IMR-90 (cell line): Measurements from ENCODE around the gene CAMK2D. TPM values are rescaled to one million over a fixed set of nuclear protein-coding genes. Genes with fewer than 3 reads are reported as not detected.
A peak's percentile ranks its signal among the peaks of the same experiment; 100 is the strongest.

ENCODE experiments used
- ATAC-seq: fragments of 200-7000 bp; cut with Tn5 transposase; 2 replicates; pipeline ENCODE4 v1.9.1; 2020; ENCODE audit warnings: low read depth, mild to moderate bottlenecking, moderate library complexity
- BruUV-seq: library from RNA; stranded (reverse); fragments of 400-500 nt; replicated peaks from 2 replicates; lab custom pipeline; 2021; lab: Mats Ljungman, UMichigan
- CTCF ChIA-PET: fragments of 300-600 bp; formaldehyde crosslinking; extraction: SDS; loops from one replicate; lab custom pipeline; 2021; ENCODE audit warnings: antibody characterized with exemption; lab: Yijun Ruan, JAX
- POLR2A ChIA-PET: fragments of 300-600 bp; sonication (Branson Sonifier 250); formaldehyde crosslinking; loops from one replicate; lab custom pipeline; 2022; ENCODE audit warnings: antibody characterized with exemption; ENCODE audit not compliant: unreplicated experiment; lab: Charles Lee
- DNase-seq: peaks from one replicate; pipeline ENCODE4 v3.0.0; 2013
- H2AFZ ChIP-seq: replicated peaks from 2 replicates; pipeline ENCODE3; 2013; ENCODE audit warnings: low read length, mild to moderate bottlenecking; ENCODE audit not compliant: poor library complexity
- H2AK5ac ChIP-seq: 2 replicates; pipeline ENCODE4 v1.6.1; 2013; ENCODE audit warnings: low read depth, low read length, inconsistent platforms
- H2AK9ac ChIP-seq: replicated peaks from 2 replicates; pipeline ENCODE3; 2013; ENCODE audit warnings: mild to moderate bottlenecking, low read depth, low read length, moderate library complexity; ENCODE audit not compliant: poor library complexity
- H2BK120ac ChIP-seq: 2 replicates; pipeline ENCODE4 v1.6.1; 2013; ENCODE audit warnings: low read depth, low read length, inconsistent platforms
- H2BK15ac ChIP-seq: 3 replicates; pipeline ENCODE4 v1.6.1; 2013; ENCODE audit warnings: low read depth, low read length, inconsistent platforms
- H2BK20ac ChIP-seq: 2 replicates; pipeline ENCODE4 v1.6.1; 2013; ENCODE audit warnings: low read depth, mild to moderate bottlenecking, inconsistent platforms, low read length, moderate library complexity
- H2BK5ac ChIP-seq: 2 replicates; pipeline ENCODE4 v1.6.1; 2013; ENCODE audit warnings: mild to moderate bottlenecking, low read depth, low read length, inconsistent platforms; ENCODE audit not compliant: poor library complexity, severe bottlenecking
- H3K14ac ChIP-seq: replicated peaks from 2 replicates; pipeline ENCODE4 v1.6.1; 2013; ENCODE audit warnings: low read depth, low read length, inconsistent platforms
- H3K18ac ChIP-seq: 2 replicates; pipeline ENCODE4 v1.6.1; 2013; ENCODE audit warnings: low read depth, low read length, control low read depth
- H3K23ac ChIP-seq: 2 replicates; pipeline ENCODE4 v1.6.1; 2013; ENCODE audit warnings: low read depth, low read length, inconsistent platforms
- H3K27ac ChIP-seq: 2 replicates; pipeline ENCODE4 v1.5.1; 2013; ENCODE audit warnings: mild to moderate bottlenecking, control low read depth, low read length; ENCODE audit not compliant: insufficient read depth
- H3K27me3 ChIP-seq: 2 replicates; pipeline ENCODE4 v1.6.1; 2013; ENCODE audit warnings: low read length; ENCODE audit not compliant: control insufficient read depth, insufficient read depth
- H3K36me3 ChIP-seq: 2 replicates; pipeline ENCODE4 v1.6.1; 2013; ENCODE audit warnings: low read length, mixed read lengths; ENCODE audit not compliant: control insufficient read depth, insufficient read depth
- H3K4ac ChIP-seq: 2 replicates; pipeline ENCODE4 v1.6.1; 2013; ENCODE audit warnings: low read depth, low read length, inconsistent platforms
- H3K4me1 ChIP-seq: 2 replicates; pipeline ENCODE4 v1.6.1; 2013; ENCODE audit warnings: low read length, mixed read lengths; ENCODE audit not compliant: control insufficient read depth, insufficient read depth
- H3K4me2 ChIP-seq: 2 replicates; pipeline ENCODE4 v1.6.1; 2013; ENCODE audit warnings: low read depth, mild to moderate bottlenecking, control low read depth, low read length, moderate library complexity
- H3K4me3 ChIP-seq: 2 replicates; pipeline ENCODE4 v1.5.1; 2013; ENCODE audit warnings: low read depth, mild to moderate bottlenecking, control low read depth, low read length, moderate library complexity; ENCODE audit not compliant: insufficient read depth
- H3K56ac ChIP-seq: 2 replicates; pipeline ENCODE4 v1.6.1; 2013; ENCODE audit warnings: low read length, inconsistent platforms; ENCODE audit not compliant: insufficient read depth; ENCODE audit errors: extremely low read depth
- H3K79me1 ChIP-seq, 2 experiments: 2 replicates each; pipeline ENCODE4 v1.6.1; 2013; ENCODE audit warnings: low read length in 2 of 2, inconsistent platforms in 1 of 2, low read depth in 1 of 2
- H3K9ac ChIP-seq: 2 replicates; pipeline ENCODE4 v1.6.1; 2013; ENCODE audit warnings: low read depth, low read length, control low read depth
- H3K9me1 ChIP-seq: 2 replicates; pipeline ENCODE4 v1.6.1; 2013; ENCODE audit warnings: low read length, inconsistent platforms; ENCODE audit not compliant: insufficient read depth
- H3K9me3 ChIP-seq: 2 replicates; pipeline ENCODE4 v1.6.1; 2013; ENCODE audit warnings: low read length; ENCODE audit not compliant: control insufficient read depth, insufficient read depth
- H4K20me1 ChIP-seq: 2 replicates; pipeline ENCODE4 v1.6.1; 2013; ENCODE audit warnings: low read length, inconsistent platforms; ENCODE audit not compliant: insufficient read depth
- H4K5ac ChIP-seq: 2 replicates; pipeline ENCODE4 v1.6.1; 2013; ENCODE audit warnings: mild to moderate bottlenecking, low read depth, low read length, control low read depth
- H4K8ac ChIP-seq, 2 experiments: 2 replicates each; pipeline ENCODE4 v1.6.1; 2013; ENCODE audit warnings: low read depth in 2 of 2, low read length in 2 of 2, control low read depth in 1 of 2, inconsistent platforms in 1 of 2
- H4K91ac ChIP-seq: 2 replicates; pipeline ENCODE4 v1.6.1; 2013; ENCODE audit warnings: low read depth, low read length, inconsistent platforms; ENCODE audit not compliant: insufficient read depth
- BHLHE40 ChIP-seq: fragments of 150-350 bp; IDR thresholded peaks from 2 replicates; pipeline ENCODE4 v1.6.1; 2016; ENCODE audit warnings: mild to moderate bottlenecking, low read depth, low read length
- CHD1 ChIP-seq: IDR thresholded peaks from 2 replicates; pipeline ENCODE4 v1.6.1; 2012; ENCODE audit warnings: low read depth, low read length, improper control_type of control experiment
- ELK1 ChIP-seq: fragments of 150-350 bp; IDR thresholded peaks from 2 replicates; pipeline ENCODE4 v1.6.1; 2016; ENCODE audit warnings: low read depth, mild to moderate bottlenecking, low read length, moderate library complexity, borderline replicate concordance
- MAFK ChIP-seq: IDR thresholded peaks from 2 replicates; pipeline ENCODE4 v1.6.1; 2012; ENCODE audit warnings: low read depth, low read length, improper control_type of control experiment
- NFE2L2 ChIP-seq: fragments of 150-350 bp; IDR thresholded peaks from 2 replicates; pipeline ENCODE4 v1.6.1; 2016; ENCODE audit warnings: low read depth, mild to moderate bottlenecking, low read length
- RFX5 ChIP-seq: IDR thresholded peaks from 2 replicates; pipeline ENCODE4 v1.8.0; 2012; ENCODE audit warnings: low read depth, mild to moderate bottlenecking, low read length, moderate library complexity
- WGBS, 2 experiments: methylation state at CpG; one replicate each; pipeline versions ENCODE4 v1.1.5 to v1.1.7; 2013; ENCODE audit warnings: missing lambda C conversion rate in 2 of 2; ENCODE audit not compliant: insufficient read length in 1 of 2; ENCODE audit errors: extremely low coverage in 2 of 2; 5-methylcytosine and 5-hydroxymethylcytosine counted together
- dilution Hi-C: fragments of 300-500 bp; cut with HindIII; formaldehyde crosslinking; loops from one replicate; pipeline ENCODE4 v1.14.3; 2018; ENCODE audit warnings: low sequenced_read_pairs; ENCODE audit not compliant: unreplicated experiment
- in situ Hi-C: fragments of 300-500 bp; cut with MboI; formaldehyde crosslinking; loops from 3 replicates; pipeline ENCODE4 v1.14.3; 2019; ENCODE audit warnings: low sequenced_read_pairs, inconsistent platforms, mixed read lengths
- intact Hi-C: fragments of 100-400 bp; cut with micrococcal nuclease; formaldehyde crosslinking; loops from 2 replicates; pipeline ENCODE4 v1.10.0; 2022
- polyA plus RNA-seq, 3 experiments: library from polyadenylated mRNA; depleted of rRNA; stranded (reverse); fragments of >200 nt; gene quantifications; 2 replicates each; pipeline ENCODE4 v1.2.3, GENCODE V29; 2012; ENCODE audit warnings: low replicate concordance in 1 of 3
- total RNA-seq: library from RNA; depleted of rRNA; stranded (reverse); fragments of >200 nt; gene quantifications from 2 replicates; pipeline ENCODE4 v1.2.3, GENCODE V29; 2012

The CAMK2D gene
- total and polyA plus RNA-seq, 2 of the 4 experiments (the other 2 are of a cell fraction), result 44.6 to 156 TPM

- no TSS peak for BruUV-seq
- Histone ChIP-seq H3K27me3 (no peaks in the 10 kb centered on the region), H2AK9ac (no peak overlapping the region), H3K4me1 (no peaks in the 10 kb centered on the region), H3K9ac (no peak overlapping the region), H3K23ac (no peak overlapping the region), H2BK15ac (no peak overlapping the region), H2BK20ac (no peak overlapping the region), H4K5ac (no peak overlapping the region), H2BK120ac (no peak overlapping the region), H3K4me2 (no peak overlapping the region), H4K8ac (peak overlapping the region in 1 of 2 experiments; percentile 8; a peak in 1 of 4 replicates), H4K20me1 (peaks cover 3% of the 10 kb centered on the region; the same call in 1 of the 2 replicates), H2AK5ac (0 out of 2 replicates have a peak overlapping the region, but pooled peaks have one; percentile 20), H3K4me3 (no peak overlapping the region), H3K9me3 (no peaks in the 10 kb centered on the region), H2AFZ (no peak overlapping the region), H3K14ac (no peak overlapping the region), H3K36me3 (peaks cover 3% of the 10 kb centered on the region), H3K56ac (no peak overlapping the region), H3K18ac (no peak overlapping the region), H2BK5ac (no peak overlapping the region), H3K4ac (no peak overlapping the region), H3K9me1 (no peaks in the 10 kb centered on the region; the same call in 1 of the 2 replicates), H3K79me1 (peaks cover 10 to 18% of the 10 kb centered on the region in 2 experiments; a peak in 3 of 4 replicates), H3K27ac (no peak overlapping the region), H4K91ac (no peak overlapping the region)
- CTCF ChIA-PET, result interaction anchor here (0.5 to 1.4 kb wide), 9 partner anchors 9 to 830 kb away, joined by 3 to 5 read pairs (median 3); no protein-coding TSS in a partner anchor
- in situ Hi-C loops, result loop anchor here (10.0 to 25.0 kb wide), 2 partner anchors 206 to 814 kb away; no protein-coding TSS in a partner anchor
- dilution Hi-C loops, result no loop called here
- DNase-seq (no peak), ATAC-seq (no peak)
- no peak for TF ChIP-seq CHD1
- no peak for TF ChIP-seq ELK1
- no peak for TF ChIP-seq BHLHE40
- TF ChIP-seq MAFK, result no peak
- no peak for TF ChIP-seq NFE2L2
- no peak for TF ChIP-seq RFX5
- POLR2A ChIA-PET, result no interaction called here
- WGBS, 2 experiments, result no CpG with 5 or more reads among the region's 1 CpG
- intact Hi-C loops, result loop anchor here (10.0 kb wide), 1 partner anchor 274 kb away; no protein-coding TSS in a partner anchor
Measured at GRCh38 chr4:113548303-113548702, 213.2 kb downstream of the CAMK2D start.
